Stomach (tissue), 4 donors: ENCODE data around the gene TRAPPC2L.

Experiments
- CTCF ChIP-seq, 7 experiments: fragments of 450-650 bp in 4 of 7; fragments of 200-600 bp in 3 of 7; sonication (generic) in 3 of 7; IDR thresholded peaks; one replicate each; pipeline ENCODE4 v1.5.1; 2016 to 2019; ENCODE audit warnings: antibody characterized with exemption in 7 of 7, control low read depth in 2 of 7, mild to moderate bottlenecking in 1 of 7
- POLR2AphosphoS5 ChIP-seq, 3 donors: sonication (generic); formaldehyde crosslinking; IDR thresholded peaks; one replicate each; pipeline ENCODE4 v1.6.1; 2016; ENCODE audit warnings: antibody characterized with exemption in 3 of 3

- TF ChIP-seq CTCF (IDR thresholded peaks at IDR 0.05) (no peak), POLR2AphosphoS5 (IDR thresholded peaks at IDR 0.05) (no peak)
Measured at GRCh38 chr16:88893127-88893968, 36.4 kb downstream of the TRAPPC2L start.
